Right lobe of liver (tissue), 6 donors: ENCODE results near the gene TXLNA. TPM values are rescaled to one million over a fixed set of nuclear protein-coding genes. Genes with fewer than 3 reads are reported as not detected.

ENCODE experiments used
- ATAC-seq, 4 donors: fragments of 200-7000 bp; cut with Tn5 transposase; one replicate each; pipeline ENCODE4 v1.9.1; 2020; ENCODE audit warnings: mild to moderate bottlenecking in 4 of 4, moderate library complexity in 4 of 4
- DNase-seq, 3 donors: peaks; one replicate each; pipeline ENCODE4 v3.0.0-alpha.2; 2020
- H3K27ac ChIP-seq, 3 donors: fragments of 200-600 bp; one replicate each; pipeline ENCODE4 v1.8.0; 2022
- H3K27me3 ChIP-seq, 2 donors: fragments of 200-600 bp; one replicate each; pipeline ENCODE4 v1.8.0; 2022
- H3K36me3 ChIP-seq, 4 donors: fragments of 200-600 bp; sonication (generic) in 1 of 4; one replicate each; pipeline versions ENCODE4 v1.5.1 to v1.8.0; 2017 to 2022; ENCODE audit warnings: control low read depth in 1 of 4
- H3K4me1 ChIP-seq, 4 donors: fragments of 200-600 bp; sonication (generic) in 1 of 4; one replicate each; pipeline versions ENCODE4 v1.5.1 to v1.8.0; 2017 to 2022; ENCODE audit warnings: control low read depth in 1 of 4
- H3K4me3 ChIP-seq, 3 donors: fragments of 200-600 bp; one replicate each; pipeline ENCODE4 v1.8.0; 2022
- H3K9me3 ChIP-seq, 4 donors: fragments of 200-600 bp; sonication (generic) in 1 of 4; one replicate each; pipeline versions ENCODE4 v1.5.1 to v1.8.0; 2017 to 2022; ENCODE audit warnings: control low read depth in 1 of 4
- POLR2A ChIP-seq: fragments of 450-650 bp; IDR thresholded peaks from one replicate; pipeline ENCODE4 v1.6.1; 2017; ENCODE audit warnings: antibody characterized with exemption, mild to moderate bottlenecking
- WGBS: methylation state at CpG from one replicate; pipeline ENCODE4 v1.1.6; 2018; ENCODE audit warnings: low coverage, low lambda C conversion rate; ENCODE audit not compliant: insufficient coverage; ENCODE audit errors: missing lambda C conversion rate; 5-methylcytosine and 5-hydroxymethylcytosine counted together
- intact Hi-C, 2 donors: fragments of 100-400 bp; cut with DNase I; formaldehyde crosslinking; loops; one replicate each; pipeline versions ENCODE4 v1.11.2 to v1.14.1; 2022
- total RNA-seq, 6 experiments: library from RNA; depleted of rRNA in 2 of 6; stranded (reverse); fragments of >200 nt in 2 of 6; fragmentation: NEBNext Ultra II Directional in 3 of 6; extraction: Animal tissue kit (Norgen Biotek cat#: 25700) in 3 of 6; gene quantifications; one replicate each; pipeline versions ENCODE4 v1.1.0 to v1.2.4, GENCODE V29; 2016 to 2023
- TF ChIP-seq, protein P1 (sequence below), 4 donors: fragments of 200-600 bp in 3 of 4; fragments of 450-650 bp in 1 of 4; IDR thresholded peaks; one replicate each; pipeline versions ENCODE4 v1.5.1 to v1.8.0; 2016 to 2022; ENCODE audit warnings: antibody characterized with exemption in 4 of 4, mild to moderate bottlenecking in 2 of 4
- donor health status: DM: no; HTN: yes; CAD: no.
- donor health status: DM: no; HTN: no; CAD: no.
- donor health status: DM: no; HTN: no; CAD: no.
- donor health status: DM: no; HTN: yes; CAD: no.
- donor health status: DM: no; HTN: yes; CAD: no.

TXLNA gene
- total RNA-seq, 6 experiments from 2014 or later, result 26.0 to 39.6 (median 33.5) TPM

- Histone ChIP-seq H3K27me3 (no peaks in the 10 kb centered on the region), H3K36me3 (peaks cover 0 to 22% (median 12%) of the 10 kb centered on the region in 4 donors), H3K27ac (no peak overlapping the region), H3K9me3 (no peaks in the 10 kb centered on the region), H3K4me1 (no peaks in the 10 kb centered on the region), H3K4me3 (no peak overlapping the region)
- intact Hi-C loops, result loop anchor here in 1 of 2 donors (10.0 kb wide), 1 partner anchor 70 kb away; no protein-coding TSS in a partner anchor
- no peak for DNase-seq
- peak; percentile 29 to 62 (median 41) for ATAC-seq
- 100% methylated on average over 3 of the region's 7 CpGs for WGBS
- TF ChIP-seq, protein P1, sequence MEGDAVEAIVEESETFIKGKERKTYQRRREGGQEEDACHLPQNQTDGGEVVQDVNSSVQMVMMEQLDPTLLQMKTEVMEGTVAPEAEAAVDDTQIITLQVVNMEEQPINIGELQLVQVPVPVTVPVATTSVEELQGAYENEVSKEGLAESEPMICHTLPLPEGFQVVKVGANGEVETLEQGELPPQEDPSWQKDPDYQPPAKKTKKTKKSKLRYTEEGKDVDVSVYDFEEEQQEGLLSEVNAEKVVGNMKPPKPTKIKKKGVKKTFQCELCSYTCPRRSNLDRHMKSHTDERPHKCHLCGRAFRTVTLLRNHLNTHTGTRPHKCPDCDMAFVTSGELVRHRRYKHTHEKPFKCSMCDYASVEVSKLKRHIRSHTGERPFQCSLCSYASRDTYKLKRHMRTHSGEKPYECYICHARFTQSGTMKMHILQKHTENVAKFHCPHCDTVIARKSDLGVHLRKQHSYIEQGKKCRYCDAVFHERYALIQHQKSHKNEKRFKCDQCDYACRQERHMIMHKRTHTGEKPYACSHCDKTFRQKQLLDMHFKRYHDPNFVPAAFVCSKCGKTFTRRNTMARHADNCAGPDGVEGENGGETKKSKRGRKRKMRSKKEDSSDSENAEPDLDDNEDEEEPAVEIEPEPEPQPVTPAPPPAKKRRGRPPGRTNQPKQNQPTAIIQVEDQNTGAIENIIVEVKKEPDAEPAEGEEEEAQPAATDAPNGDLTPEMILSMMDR (IDR thresholded peaks at IDR 0.05), result peak in 1 of 4 donors; percentile 5
- no peak for TF ChIP-seq POLR2A
Observed at GRCh38 chr1:32234792-32235191, 55.3 kb downstream of the TXLNA start.

GRCh38 chr1:32239337-32239736 is 59.9 kb downstream of the TXLNA start:
- WGBS, result 21% methylated on average over 2 of the region's 4 CpGs
- DNase-seq, result no peak
- H3K27ac ChIP-seq, result no peak overlapping the region
- H3K4me1 ChIP-seq, result peaks cover 0 to 13% (median 6%) of the 10 kb centered on the region in 4 donors
- no peaks in the 10 kb centered on the region for H3K9me3 ChIP-seq
- no peaks in the 10 kb centered on the region for H3K27me3 ChIP-seq
- intact Hi-C loops, result loop anchor here in 1 of 2 donors (10.0 kb wide), 1 partner anchor 65 kb away; no protein-coding TSS in a partner anchor
- no peak overlapping the region for H3K4me3 ChIP-seq
- H3K36me3 ChIP-seq, result no peaks in the 10 kb centered on the region
- TF ChIP-seq, protein P1 (IDR thresholded peaks at IDR 0.05), result no peak
- TF ChIP-seq POLR2A, result no peak
- ATAC-seq, result no peak

DNA sequence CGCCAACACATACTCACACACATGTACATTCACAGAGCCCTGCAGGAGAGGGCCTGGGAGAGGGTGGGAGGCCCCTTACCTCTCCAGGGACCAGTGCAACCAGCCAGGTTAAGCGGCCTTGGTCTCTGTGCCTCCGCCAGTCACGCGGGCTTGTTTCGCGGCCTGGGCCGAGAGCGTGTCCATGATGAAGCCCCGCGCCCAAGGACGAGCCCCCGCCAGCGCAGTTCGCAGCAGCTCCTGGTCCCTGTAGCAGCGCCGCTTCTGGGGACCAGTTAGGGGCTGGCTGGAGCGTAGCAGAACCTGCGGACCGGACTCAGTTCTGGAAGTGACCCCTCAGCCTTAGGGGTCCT is 60.3 kb downstream of the TXLNA start:
- Histone ChIP-seq H3K36me3 (no peaks in the 10 kb centered on the region), H3K27me3 (no peaks in the 10 kb centered on the region), H3K27ac (peak overlapping the region in 1 of 3 donors; percentile 68), H3K4me3 (peak overlapping the region; percentile 49 to 57 (median 54)), H3K9me3 (no peaks in the 10 kb centered on the region), H3K4me1 (peaks cover 0 to 13% (median 6%) of the 10 kb centered on the region in 4 donors)
- intact Hi-C loops, result loop anchor here in 1 of 2 donors (10.0 kb wide), 1 partner anchor 65 kb away; no protein-coding TSS in a partner anchor
- WGBS, result 60% methylated on average over 1 of the region's 20 CpGs
- ATAC-seq (no peak), DNase-seq (no peak)
- TF ChIP-seq POLR2A, result no peak
- TF ChIP-seq, protein P1 (IDR thresholded peaks at IDR 0.05), result no peak

DNA sequence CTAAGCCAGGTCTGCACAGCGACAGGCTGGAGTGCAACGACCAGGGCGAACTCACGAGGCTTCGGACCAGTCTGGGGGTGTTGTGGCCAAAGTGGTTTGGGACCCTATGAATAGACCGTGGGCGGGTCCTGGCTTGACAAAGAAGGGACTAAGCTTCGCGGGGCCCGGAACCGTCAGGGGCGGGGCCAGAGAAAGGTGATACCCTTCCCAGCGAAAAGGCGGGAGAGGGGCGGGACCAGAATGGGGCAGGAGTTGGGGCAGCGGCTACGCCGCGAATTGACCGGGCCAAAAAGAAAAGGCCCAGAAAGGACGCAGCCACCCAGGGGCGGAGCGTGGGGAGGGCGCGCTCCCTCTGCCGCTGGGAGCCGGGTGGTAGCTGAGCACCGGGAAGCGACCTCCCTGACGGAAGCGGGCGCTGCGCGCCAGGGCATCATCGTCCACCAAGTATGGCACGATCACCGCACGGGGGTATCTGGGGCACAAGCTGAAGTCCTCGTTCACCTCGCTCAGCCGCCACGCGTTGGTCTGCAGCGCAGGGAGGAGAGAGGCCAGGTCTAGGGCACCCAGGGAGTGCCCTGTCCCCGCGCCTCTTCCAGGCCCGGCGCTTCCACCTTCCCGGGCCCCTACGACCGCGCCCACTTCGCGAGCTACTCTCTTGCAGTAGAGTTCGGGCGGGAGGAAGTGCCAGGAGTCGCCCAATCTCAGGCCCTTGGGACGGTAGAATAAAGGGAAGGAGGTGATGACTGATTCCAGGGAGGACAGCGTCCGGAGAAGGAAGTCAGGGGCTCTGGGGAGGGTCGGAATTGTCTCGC is 60.9 kb downstream of the TXLNA start:
- no peaks in the 10 kb centered on the region for H3K9me3 ChIP-seq
- peak; percentile 46 for TF ChIP-seq POLR2A
- TF ChIP-seq, protein P1 (IDR thresholded peaks at IDR 0.05), result peak in 3 of 4 donors; percentile 29 to 34 (median 33)
- intact Hi-C loops, result no loop called here
- peak overlapping the region; percentile 49 to 57 (median 54) for H3K4me3 ChIP-seq
- H3K36me3 ChIP-seq, result no peaks in the 10 kb centered on the region
- H3K27ac ChIP-seq, result peak overlapping the region; percentile 52 to 68 (median 55)
- no peaks in the 10 kb centered on the region for H3K27me3 ChIP-seq
- DNase-seq, result peak; percentile 65 to 76 (median 67)
- H3K4me1 ChIP-seq, result peaks cover 0 to 13% (median 6%) of the 10 kb centered on the region in 4 donors
- ATAC-seq, result peak; percentile 79 to 84 (median 80)
- WGBS, result 4% methylated on average over 35 of the region's 62 CpGs
